SKM-1 treated with dmso at 0.1 percent for 144 hours (cell line): ENCODE measurements around the gene OTOP2.
A peak's percentile ranks its signal among the peaks of the same experiment; 100 is the strongest.

Experiments
- DNase-seq: peaks from one replicate; lab custom pipeline; 2025; ENCODE audit not compliant: unreplicated experiment; lab: John Stamatoyannopoulos, UW

The OTOP2 gene

GRCh38 chr17:74923538-74924249 lies 379 bp upstream of the OTOP2 start:
- DNase-seq: peak; percentile 28

- no peak for DNase-seq
Measured at GRCh38 chr17:74925242-74925641, 1.2 kb downstream of the OTOP2 start.

GRCh38 chr17:74928786-74929185 lies 4.7 kb downstream of the OTOP2 start:
- no peak for DNase-seq

GRCh38 chr17:74930535-74931036 lies 6.5 kb downstream of the OTOP2 start:
- DNase-seq: no peak

- DNase-seq: no peak
Measured at GRCh38 chr17:74935048-74935447, 11.0 kb downstream of the OTOP2 start.

- DNase-seq: no peak
Measured at GRCh38 chr17:74935585-74936469, 11.8 kb downstream of the OTOP2 start, which contains the start of gene OTOP3. OTOP3 (plus strand) TSS chr17:74935898; CDS start chr17:74935922, 24 bp downstream.

- no peak for DNase-seq
Measured at GRCh38 chr17:74936470-74936799, 12.4 kb downstream of the OTOP2 start.

- DNase-seq: no peak
Measured at GRCh38 chr17:74937064-74938051, 13.3 kb downstream of the OTOP2 start.

- no peak for DNase-seq
Measured at GRCh38 chr17:74938194-74938950, 14.3 kb downstream of the OTOP2 start.

GRCh38 chr17:74939534-74939933 lies 15.5 kb downstream of the OTOP2 start:
- no peak for DNase-seq

- DNase-seq: no peak
Measured at GRCh38 chr17:74941128-74941725, 17.2 kb downstream of the OTOP2 start.

GRCh38 chr17:74943808-74944522 lies 19.9 kb downstream of the OTOP2 start:
- DNase-seq: no peak

GRCh38 chr17:74945543-74945942 lies 21.5 kb downstream of the OTOP2 start:
- DNase-seq: no peak

- DNase-seq: no peak
Measured at GRCh38 chr17:74946641-74947040, 22.6 kb downstream of the OTOP2 start.

- no peak for DNase-seq
Measured at GRCh38 chr17:74947041-74947754, 23.1 kb downstream of the OTOP2 start.

GRCh38 chr17:74949455-74950115 lies 25.5 kb downstream of the OTOP2 start:
- no peak for DNase-seq

- DNase-seq: no peak
Measured at GRCh38 chr17:74950207-74950606, 26.1 kb downstream of the OTOP2 start.

GRCh38 chr17:74951065-74951464 lies 27.0 kb downstream of the OTOP2 start:
- no peak for DNase-seq
